ENCODE data around the gene PEAR1. TPM values are rescaled to one million over a fixed set of nuclear protein-coding genes. Genes with fewer than 3 reads are reported as not detected.

Gene PEAR1
- total RNA-seq, 3 donors from 2014 or later = 2.3 to 7.2 (median 4.6) TPM

- no peaks in the 10 kb centered on the region for H3K9me3 ChIP-seq
- no peaks in the 10 kb centered on the region for H3K36me3 ChIP-seq (ENCODE audit: low read depth)
- H3K4me3 ChIP-seq = no peak overlapping the region
- intact Hi-C loops (cut with DNase I, micrococcal nuclease) = no loop called here
- DNase-seq = no peak
- ATAC-seq = no peak
- no peaks in the 10 kb centered on the region for H3K4me1 ChIP-seq (ENCODE audit: low read depth)
- TF ChIP-seq, protein P1, sequence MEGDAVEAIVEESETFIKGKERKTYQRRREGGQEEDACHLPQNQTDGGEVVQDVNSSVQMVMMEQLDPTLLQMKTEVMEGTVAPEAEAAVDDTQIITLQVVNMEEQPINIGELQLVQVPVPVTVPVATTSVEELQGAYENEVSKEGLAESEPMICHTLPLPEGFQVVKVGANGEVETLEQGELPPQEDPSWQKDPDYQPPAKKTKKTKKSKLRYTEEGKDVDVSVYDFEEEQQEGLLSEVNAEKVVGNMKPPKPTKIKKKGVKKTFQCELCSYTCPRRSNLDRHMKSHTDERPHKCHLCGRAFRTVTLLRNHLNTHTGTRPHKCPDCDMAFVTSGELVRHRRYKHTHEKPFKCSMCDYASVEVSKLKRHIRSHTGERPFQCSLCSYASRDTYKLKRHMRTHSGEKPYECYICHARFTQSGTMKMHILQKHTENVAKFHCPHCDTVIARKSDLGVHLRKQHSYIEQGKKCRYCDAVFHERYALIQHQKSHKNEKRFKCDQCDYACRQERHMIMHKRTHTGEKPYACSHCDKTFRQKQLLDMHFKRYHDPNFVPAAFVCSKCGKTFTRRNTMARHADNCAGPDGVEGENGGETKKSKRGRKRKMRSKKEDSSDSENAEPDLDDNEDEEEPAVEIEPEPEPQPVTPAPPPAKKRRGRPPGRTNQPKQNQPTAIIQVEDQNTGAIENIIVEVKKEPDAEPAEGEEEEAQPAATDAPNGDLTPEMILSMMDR (IDR thresholded peaks at IDR 0.05) = no peak
Observed at GRCh38 chr1:156874572-156875340, 18.8 kb upstream of the PEAR1 start.

- intact Hi-C loops (cut with DNase I, micrococcal nuclease) = no loop called here
Observed at GRCh38 chr1:156875341-156875615, 18.2 kb upstream of the PEAR1 start.

GRCh38 chr1:156876281-156876680 is 17.2 kb upstream of the PEAR1 start:
- H3K4me1 ChIP-seq (ENCODE audit: low read depth) = no peaks in the 10 kb centered on the region
- ATAC-seq (no peak), DNase-seq (no peak)
- no peaks in the 10 kb centered on the region for H3K9me3 ChIP-seq
- no peaks in the 10 kb centered on the region for H3K36me3 ChIP-seq (ENCODE audit: low read depth)
- H3K4me3 ChIP-seq = no peak overlapping the region
- intact Hi-C loops (cut with DNase I, micrococcal nuclease) = no loop called here
- TF ChIP-seq, protein P1 (IDR thresholded peaks at IDR 0.05) = no peak

More at GRCh38 chr1:156875341-156875615, 18.2 kb upstream of the PEAR1 start:
- DNase-seq (no peak), ATAC-seq (no peak)
- no peaks in the 10 kb centered on the region for H3K36me3 ChIP-seq (ENCODE audit: low read depth)
- no peak overlapping the region for H3K4me3 ChIP-seq
- no peaks in the 10 kb centered on the region for H3K9me3 ChIP-seq
- TF ChIP-seq, protein P1 (IDR thresholded peaks at IDR 0.05) = no peak
- H3K4me1 ChIP-seq (ENCODE audit: low read depth) = no peaks in the 10 kb centered on the region

DNA sequence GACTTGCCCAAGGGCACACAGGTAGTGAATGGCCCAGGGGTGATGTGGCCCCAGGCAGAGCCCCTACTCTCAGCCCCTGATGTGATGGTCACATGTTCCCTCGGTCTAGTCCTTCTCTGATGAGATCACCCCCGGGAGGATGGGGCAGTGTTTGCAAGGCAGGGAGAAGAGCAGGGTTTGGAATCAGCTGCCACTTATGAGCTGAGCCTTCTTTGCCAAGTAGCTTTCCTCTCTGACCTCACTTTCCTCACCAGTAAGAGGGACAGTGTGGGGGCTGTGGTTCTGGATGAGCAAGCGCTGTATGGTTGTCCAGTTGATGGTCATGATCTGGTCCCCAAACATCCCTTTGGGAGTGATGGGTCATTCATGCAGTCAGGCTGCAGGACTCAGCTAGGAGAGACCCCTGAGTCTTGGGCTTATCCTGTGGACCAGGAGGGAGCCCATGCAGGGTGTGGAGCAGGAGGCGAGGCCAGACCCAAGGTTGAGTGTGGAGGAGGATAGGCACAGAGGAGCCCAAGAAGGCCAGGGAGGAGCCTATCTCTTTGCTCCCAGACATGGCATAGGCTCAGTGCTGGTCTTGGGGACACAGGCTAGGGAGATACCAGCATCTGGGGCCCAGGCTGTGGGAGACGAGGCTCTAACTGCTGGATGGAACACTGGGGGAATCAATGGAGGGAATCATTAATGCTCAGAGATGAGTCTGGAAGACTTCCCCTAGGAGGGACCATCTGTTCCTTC is 15.9 kb upstream of the PEAR1 start:
- intact Hi-C loops (cut with DNase I, micrococcal nuclease) = no loop called here
- DNase-seq (no peak), ATAC-seq (no peak)

GRCh38 chr1:156879876-156880275 is 13.6 kb upstream of the PEAR1 start:
- no peak overlapping the region for H3K4me3 ChIP-seq
- no peak for DNase-seq
- intact Hi-C loops (cut with DNase I, micrococcal nuclease) = no loop called here
- H3K4me1 ChIP-seq (ENCODE audit: low read depth) = no peaks in the 10 kb centered on the region
- no peaks in the 10 kb centered on the region for H3K36me3 ChIP-seq (ENCODE audit: low read depth)
- no peak for ATAC-seq
- H3K9me3 ChIP-seq = no peaks in the 10 kb centered on the region
- TF ChIP-seq, protein P1 (IDR thresholded peaks at IDR 0.05) = no peak

More for the DNA sequence above, 15.9 kb upstream of the PEAR1 start:
- Histone ChIP-seq H3K9me3 (no peaks in the 10 kb centered on the region), H3K4me1 (ENCODE audit: low read depth) (no peaks in the 10 kb centered on the region), H3K4me3 (no peak overlapping the region), H3K36me3 (ENCODE audit: low read depth) (no peaks in the 10 kb centered on the region)
- TF ChIP-seq, protein P1 (IDR thresholded peaks at IDR 0.05) = no peak

Data from mucosa of descending colon (tissue), 3 donors.